ENCODE measurements around the gene BICDL2.

BICDL2 gene

DNA sequence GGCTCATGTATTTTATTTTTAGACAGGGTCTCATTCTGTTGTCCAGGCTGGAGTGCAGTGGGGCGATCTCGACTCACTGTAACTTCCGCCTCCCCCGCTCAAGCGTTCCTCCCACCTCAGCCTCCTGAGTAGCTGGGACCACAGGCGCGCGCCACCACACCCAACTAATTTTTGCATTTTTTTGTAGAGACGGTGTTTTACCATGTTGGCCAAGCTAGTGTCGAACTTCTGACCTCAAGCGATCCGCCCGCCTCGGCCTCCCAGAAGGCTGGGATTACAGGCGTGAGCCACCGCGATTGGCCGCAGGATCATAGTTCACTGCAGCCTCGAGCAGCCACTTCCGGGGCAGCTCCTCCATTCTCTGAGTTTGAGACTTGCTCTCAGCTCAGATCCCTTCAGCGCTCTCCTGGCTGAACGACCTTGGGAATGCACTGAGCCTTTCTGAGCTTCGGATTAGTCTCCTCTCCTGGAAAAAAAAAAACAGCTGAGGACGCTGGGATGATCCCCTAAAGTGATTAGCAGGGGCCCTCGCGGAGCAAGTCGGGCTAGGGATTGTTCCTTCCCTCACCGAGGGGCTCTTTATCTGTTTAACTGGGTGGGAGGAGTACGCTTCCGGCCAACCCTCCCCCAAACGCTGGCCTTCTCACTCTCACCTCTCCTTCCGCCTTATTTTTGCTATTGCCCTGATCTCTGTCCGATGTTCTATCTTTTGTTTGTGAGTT lies 55.4 kb downstream of the BICDL2 start:
- Histone ChIP-seq H3K27me3 (no peaks in the 10 kb centered on the region), H3K36me3 (peaks cover 20% of the 10 kb centered on the region), H4K20me1 (peaks cover 20% of the 10 kb centered on the region), H3K4me1 (peaks cover 76% of the 10 kb centered on the region), H3K4me2 (peak overlapping the region; percentile 97), H3K9me3 (no peaks in the 10 kb centered on the region), H3K9ac (peak overlapping the region; percentile 88), H3K4me3 (peak overlapping the region; percentile 89), H3K27ac (peak overlapping the region; percentile 93)
- TF ChIP-seq Cebpa-rat (IDR thresholded peaks at IDR 0.05): no peak

DNA sequence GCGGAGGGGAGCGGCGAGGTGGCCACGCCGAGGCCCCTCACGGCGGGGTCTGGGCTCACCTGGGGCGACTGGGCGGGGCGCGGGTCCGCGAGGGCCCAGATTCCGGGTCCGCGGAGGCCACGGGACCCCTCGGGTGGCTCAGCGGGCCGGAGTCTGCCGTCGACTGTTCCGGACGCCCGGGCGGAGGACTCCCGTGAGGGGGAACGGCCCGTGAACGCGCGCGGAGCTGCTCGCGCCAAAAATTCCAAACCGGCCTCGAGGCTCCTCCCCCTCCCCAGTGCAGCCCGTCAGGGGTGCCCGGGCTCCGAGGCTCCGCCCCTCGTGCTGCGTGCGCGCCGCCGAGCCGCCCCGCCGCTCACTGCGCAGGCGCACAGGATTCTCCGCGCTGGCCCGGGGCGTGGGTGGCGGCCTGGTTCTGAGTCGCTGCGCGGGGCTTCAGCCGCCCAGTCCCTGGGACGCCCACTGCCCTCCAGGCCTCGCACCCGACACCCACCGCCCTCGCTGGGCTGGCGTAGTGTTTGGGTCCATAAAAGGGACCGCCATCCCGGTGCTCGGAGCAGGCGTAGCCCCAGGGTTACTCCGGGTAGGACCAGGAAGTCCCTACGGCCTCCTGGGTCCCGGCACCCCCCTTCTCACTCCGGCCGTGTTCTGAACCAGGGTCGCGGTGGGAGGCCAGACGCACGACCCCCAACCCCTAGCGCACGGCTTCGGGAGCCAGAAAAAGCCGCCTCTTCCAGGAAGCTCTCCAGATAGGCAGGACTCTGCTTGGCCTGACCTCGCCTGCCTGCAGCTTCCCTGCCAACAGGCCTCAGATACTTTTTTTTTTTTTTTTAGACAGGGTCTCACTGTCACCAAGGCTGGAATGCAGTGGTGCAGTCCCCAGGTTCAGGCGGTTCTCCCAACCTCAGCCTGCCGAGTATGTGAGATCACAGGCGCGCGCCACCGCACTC lies 56.2 kb downstream of the BICDL2 start, which contains the start of gene PKMYT1:
TSS of gene PKMYT1 (minus strand) at position 220 of the 950 bp plus-strand sequence. CDS start 789 bp downstream, outside the sequence.
- TF ChIP-seq Cebpa-rat (IDR thresholded peaks at IDR 0.05): no peak
- Histone ChIP-seq H3K4me2 (peak within 1 kb of the TSS; percentile 97), H4K20me1 (peaks cover 28% of the 10 kb centered on the region), H3K27me3 (no peaks in the 10 kb centered on the region), H3K9ac (peak within 1 kb of the TSS; percentile 88), H3K9me3 (no peaks in the 10 kb centered on the region), H3K36me3 (peaks cover 28% of the 10 kb centered on the region), H3K27ac (peak within 1 kb of the TSS; percentile 93), H3K4me1 (peaks cover 82% of the 10 kb centered on the region), H3K4me3 (peak within 1 kb of the TSS; percentile 89)

DNA sequence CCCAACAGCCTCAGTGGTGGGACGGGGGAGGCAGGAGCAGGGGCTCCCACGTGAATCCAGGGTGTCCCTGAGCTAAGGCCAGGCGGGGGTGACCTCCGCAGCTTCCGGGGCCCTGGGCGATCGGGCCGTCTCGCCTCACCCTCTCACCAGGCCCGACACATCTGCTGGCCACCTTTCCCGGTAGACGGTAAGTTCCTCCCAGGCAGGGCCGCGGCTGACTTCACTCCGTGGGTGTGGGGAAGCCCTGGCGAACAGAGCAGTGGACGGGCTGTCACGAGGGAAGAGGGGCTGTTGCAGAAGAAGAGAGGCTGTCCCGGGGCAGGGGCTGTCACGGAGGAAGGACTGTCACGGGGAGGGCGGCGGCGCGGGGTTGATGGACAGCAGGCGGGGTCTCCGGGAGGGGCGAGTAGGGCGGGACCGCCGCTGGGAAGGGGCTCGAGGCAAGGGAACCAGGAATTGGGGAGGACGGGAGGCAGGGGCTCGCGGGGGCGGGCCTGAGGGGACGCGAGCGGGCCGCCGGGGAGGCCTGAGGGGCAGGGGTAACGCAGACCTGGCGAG lies 57.0 kb downstream of the BICDL2 start:
- no peak for TF ChIP-seq Cebpa-rat (IDR thresholded peaks at IDR 0.05)
- peak overlapping the region; percentile 97 for H3K4me2 ChIP-seq
- H3K27me3 ChIP-seq: no peaks in the 10 kb centered on the region
- peak overlapping the region; percentile 89 for H3K4me3 ChIP-seq
- peak overlapping the region; percentile 93 for H3K27ac ChIP-seq
- H3K36me3 ChIP-seq: peaks cover 35% of the 10 kb centered on the region
- no peaks in the 10 kb centered on the region for H3K9me3 ChIP-seq
- H4K20me1 ChIP-seq: peaks cover 35% of the 10 kb centered on the region
- peaks cover 90% of the 10 kb centered on the region for H3K4me1 ChIP-seq
- peak overlapping the region; percentile 88 for H3K9ac ChIP-seq
